ENCODE results near the gene FN1.
A peak's percentile ranks its signal among the peaks of the same experiment; 100 is the strongest.

Gene FN1

GRCh38 chr2:215435870-215436704, at the start of gene FN1:
TSS of gene FN1 (minus strand) at chr2:215436068. CDS start at chr2:215435802, 266 bp downstream.
- TF ChIP-seq CTCF (IDR thresholded peaks at IDR 0.05), result no peak
- DNase-seq, result peak; percentile 95 to 98
- H3K4me1 ChIP-seq, result peaks cover 0 to 54% (median 12%) of the 10 kb centered on the region in 4 donors
- H3K27me3 ChIP-seq, result no peaks in the 10 kb centered on the region
- H3K36me3 ChIP-seq, result peaks cover 0 to 5% (median 3%) of the 10 kb centered on the region in 3 donors
- H3K27ac ChIP-seq, result peak within 1 kb of the TSS; percentile 85 to 98
- intact Hi-C loops (cut with DNase I; ENCODE audit: low total_unique reads), result no loop called here
- H3K9me3 ChIP-seq, result no peaks in the 10 kb centered on the region
- peak within 1 kb of the TSS; percentile 80 to 89 for H3K4me3 ChIP-seq

- TF ChIP-seq CTCF (IDR thresholded peaks at IDR 0.05), result no peak
- intact Hi-C loops (cut with DNase I; ENCODE audit: low total_unique reads), result no loop called here
- DNase-seq, result no peak
Measured at GRCh38 chr2:215485032-215485431, 49.2 kb upstream of the FN1 start.

GRCh38 chr2:215484570-215484969, 48.7 kb upstream of the FN1 start:
- H3K9me3 ChIP-seq, result no peaks in the 10 kb centered on the region
- no peak for TF ChIP-seq CTCF (IDR thresholded peaks at IDR 0.05)
- DNase-seq, result no peak
- intact Hi-C loops (cut with DNase I; ENCODE audit: low total_unique reads), result no loop called here
- no peak overlapping the region for H3K4me3 ChIP-seq
- H3K4me1 ChIP-seq, result no peaks in the 10 kb centered on the region
- H3K36me3 ChIP-seq, result no peaks in the 10 kb centered on the region
- no peaks in the 10 kb centered on the region for H3K27me3 ChIP-seq
- H3K27ac ChIP-seq, result no peak overlapping the region

More at GRCh38 chr2:215485032-215485431, 49.2 kb upstream of the FN1 start:
- Histone ChIP-seq H3K27me3 (no peaks in the 10 kb centered on the region), H3K36me3 (no peaks in the 10 kb centered on the region), H3K9me3 (no peaks in the 10 kb centered on the region), H3K4me1 (no peaks in the 10 kb centered on the region), H3K27ac (no peak overlapping the region), H3K4me3 (no peak overlapping the region)

DNA sequence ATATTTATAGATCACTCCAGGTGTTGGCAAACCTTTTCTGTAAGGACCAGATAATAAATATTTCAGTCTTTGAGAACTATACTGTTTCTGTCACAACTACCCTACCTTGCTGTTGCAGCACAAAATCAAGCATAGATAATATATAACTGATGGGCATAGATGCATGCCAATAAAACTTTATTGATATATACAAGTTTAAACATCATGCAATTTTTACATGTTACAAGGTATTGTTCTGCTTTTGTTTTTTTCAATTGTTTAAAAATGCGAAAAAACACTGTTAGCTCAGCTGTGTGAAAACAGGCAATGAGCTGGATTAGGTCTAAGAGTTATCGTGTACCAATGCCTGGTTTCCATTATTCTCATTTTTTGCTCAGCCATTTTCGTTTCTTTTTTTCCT, 47.6 kb upstream of the FN1 start:
- no peak for DNase-seq

DNA sequence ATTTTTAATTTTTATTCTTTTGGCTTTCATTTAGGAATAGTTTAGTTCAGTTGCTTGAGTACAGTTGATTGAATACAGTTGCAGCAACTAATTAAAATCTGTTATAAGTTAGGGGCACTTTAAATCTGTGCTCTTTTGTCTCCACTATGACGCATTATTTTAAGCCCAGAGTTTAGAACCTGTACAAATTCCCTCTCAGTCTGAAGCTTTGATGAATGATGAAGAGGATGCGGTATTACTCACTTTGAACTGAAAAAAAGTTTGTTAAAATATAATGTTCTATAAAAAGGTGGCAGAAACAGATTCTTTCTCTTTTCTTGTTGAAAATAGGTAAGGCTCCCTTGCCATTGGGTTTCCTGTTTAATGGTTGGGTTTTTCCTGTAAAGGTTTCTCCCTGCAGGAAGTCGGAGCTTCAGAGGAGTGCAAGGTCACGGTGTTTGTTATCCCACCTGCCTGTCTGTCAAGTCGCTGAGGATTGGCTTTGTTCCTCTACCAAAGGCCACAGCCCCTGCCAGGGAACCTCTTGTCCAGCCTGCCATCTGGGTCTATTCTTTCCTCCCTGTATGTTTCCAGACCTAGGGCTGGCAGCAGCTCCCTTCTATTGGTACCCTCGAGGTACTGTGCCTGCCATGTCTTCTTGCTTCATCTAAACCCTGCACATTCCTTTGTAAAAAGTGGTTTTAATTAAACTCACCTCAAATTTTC, 43.8 kb upstream of the FN1 start:
- TF ChIP-seq CTCF (IDR thresholded peaks at IDR 0.05), result no peak
- Histone ChIP-seq H3K36me3 (no peaks in the 10 kb centered on the region), H3K4me3 (no peak overlapping the region), H3K9me3 (no peaks in the 10 kb centered on the region), H3K27me3 (no peaks in the 10 kb centered on the region), H3K4me1 (no peaks in the 10 kb centered on the region), H3K27ac (no peak overlapping the region)
- no peak for DNase-seq
- intact Hi-C loops (cut with DNase I; ENCODE audit: low total_unique reads), result no loop called here

More for the DNA sequence above, 47.6 kb upstream of the FN1 start:
- Histone ChIP-seq H3K4me1 (no peaks in the 10 kb centered on the region), H3K9me3 (no peaks in the 10 kb centered on the region), H3K27ac (no peak overlapping the region), H3K4me3 (no peak overlapping the region), H3K36me3 (no peaks in the 10 kb centered on the region), H3K27me3 (no peaks in the 10 kb centered on the region)
- TF ChIP-seq CTCF (IDR thresholded peaks at IDR 0.05), result no peak
- intact Hi-C loops (cut with DNase I; ENCODE audit: low total_unique reads), result no loop called here

All from tibial artery (tissue), 4 donors.